ENCODE data around the gene RIT1.

Gene RIT1

GRCh38 chr1:155856257-155856974, 54.7 kb downstream of the RIT1 start:
- no peak for FAIRE-seq

GRCh38 chr1:155850345-155850744, 60.8 kb downstream of the RIT1 start:
- FAIRE-seq = no peak

GRCh38 chr1:155847823-155848529, 63.2 kb downstream of the RIT1 start:
- FAIRE-seq = no peak
